Sigmoid colon (tissue), 4 donors: ENCODE measurements around the gene HEXD.

ENCODE experiments used
- CTCF ChIP-seq, 4 experiments: fragments of 450-650 bp in 3 of 4; fragments of 200-600 bp in 1 of 4; IDR thresholded peaks; one replicate each; pipeline ENCODE4 v1.5.1; 2016 to 2019; ENCODE audit warnings: antibody characterized with exemption in 4 of 4, mild to moderate bottlenecking in 3 of 4, moderate library complexity in 2 of 4
- POLR2A ChIP-seq, 2 donors: fragments of 450-650 bp; IDR thresholded peaks; one replicate each; pipeline ENCODE4 v1.6.1; 2016; ENCODE audit warnings: antibody characterized with exemption in 2 of 2, mild to moderate bottlenecking in 2 of 2, moderate library complexity in 2 of 2
- POLR2AphosphoS5 ChIP-seq, 4 donors: sonication (generic); formaldehyde crosslinking; IDR thresholded peaks; one replicate each; pipeline ENCODE4 v1.6.1; 2017; ENCODE audit warnings: antibody characterized with exemption in 4 of 4

- TF ChIP-seq POLR2A (IDR thresholded peaks at IDR 0.05) = no peak
- TF ChIP-seq POLR2AphosphoS5 (IDR thresholded peaks at IDR 0.05) = no peak
- TF ChIP-seq CTCF (IDR thresholded peaks at IDR 0.05) = no peak
These were observed 42.6 kb upstream of the HEXD start for GRCh38 chr17:82375359-82376041.
